Measurements from ENCODE around the gene WWOX.

WWOX gene

DNA sequence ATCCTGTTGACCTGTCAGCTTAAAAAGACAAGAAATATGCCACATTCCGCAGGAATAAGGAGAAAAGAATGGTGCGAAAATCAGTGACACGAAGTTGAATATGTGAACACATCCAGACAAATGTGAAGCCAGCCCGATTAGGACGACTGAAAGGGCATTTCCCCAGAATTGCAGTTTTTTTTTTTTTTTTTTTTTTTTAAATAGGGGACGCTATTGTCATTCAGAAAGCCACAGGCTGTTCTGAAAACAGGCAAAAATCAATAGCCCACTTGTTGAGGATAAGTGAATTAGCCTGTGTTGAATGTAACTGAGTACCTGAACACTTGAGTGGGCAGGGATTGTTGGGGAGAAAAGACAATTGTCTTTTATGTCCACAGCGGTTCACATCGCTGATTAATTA lies 507.1 kb downstream of the WWOX start:
- TF ChIP-seq, protein P1, sequence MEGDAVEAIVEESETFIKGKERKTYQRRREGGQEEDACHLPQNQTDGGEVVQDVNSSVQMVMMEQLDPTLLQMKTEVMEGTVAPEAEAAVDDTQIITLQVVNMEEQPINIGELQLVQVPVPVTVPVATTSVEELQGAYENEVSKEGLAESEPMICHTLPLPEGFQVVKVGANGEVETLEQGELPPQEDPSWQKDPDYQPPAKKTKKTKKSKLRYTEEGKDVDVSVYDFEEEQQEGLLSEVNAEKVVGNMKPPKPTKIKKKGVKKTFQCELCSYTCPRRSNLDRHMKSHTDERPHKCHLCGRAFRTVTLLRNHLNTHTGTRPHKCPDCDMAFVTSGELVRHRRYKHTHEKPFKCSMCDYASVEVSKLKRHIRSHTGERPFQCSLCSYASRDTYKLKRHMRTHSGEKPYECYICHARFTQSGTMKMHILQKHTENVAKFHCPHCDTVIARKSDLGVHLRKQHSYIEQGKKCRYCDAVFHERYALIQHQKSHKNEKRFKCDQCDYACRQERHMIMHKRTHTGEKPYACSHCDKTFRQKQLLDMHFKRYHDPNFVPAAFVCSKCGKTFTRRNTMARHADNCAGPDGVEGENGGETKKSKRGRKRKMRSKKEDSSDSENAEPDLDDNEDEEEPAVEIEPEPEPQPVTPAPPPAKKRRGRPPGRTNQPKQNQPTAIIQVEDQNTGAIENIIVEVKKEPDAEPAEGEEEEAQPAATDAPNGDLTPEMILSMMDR (IDR thresholded peaks at IDR 0.05) = no peak
- Histone ChIP-seq H3K27ac (no peak overlapping the region), H3K4me3 (no peak overlapping the region), H3K27me3 (no peaks in the 10 kb centered on the region), H3K9me3 (no peaks in the 10 kb centered on the region), H3K4me1 (no peaks in the 10 kb centered on the region), H3K36me3 (no peaks in the 10 kb centered on the region)
- DNase-seq = no peak
- intact Hi-C loops (cut with DNase I; ENCODE audit: low total_unique reads) = no loop called here

- H3K36me3 ChIP-seq = no peaks in the 10 kb centered on the region
Measured at GRCh38 chr16:78607022-78607421, 507.6 kb downstream of the WWOX start.

GRCh38 chr16:78607465-78607864 lies 508.0 kb downstream of the WWOX start:
- intact Hi-C loops (cut with DNase I; ENCODE audit: low total_unique reads) = no loop called here
- Histone ChIP-seq H3K4me1 (no peaks in the 10 kb centered on the region), H3K36me3 (no peaks in the 10 kb centered on the region), H3K27me3 (no peaks in the 10 kb centered on the region), H3K9me3 (no peaks in the 10 kb centered on the region), H3K4me3 (no peak overlapping the region), H3K27ac (no peak overlapping the region)
- DNase-seq = no peak
- TF ChIP-seq, protein P1 (IDR thresholded peaks at IDR 0.05) = no peak

More at GRCh38 chr16:78607022-78607421, 507.6 kb downstream of the WWOX start:
- H3K4me3 ChIP-seq = no peak overlapping the region
- no peak overlapping the region for H3K27ac ChIP-seq
- no peaks in the 10 kb centered on the region for H3K9me3 ChIP-seq
- H3K27me3 ChIP-seq = no peaks in the 10 kb centered on the region
- no peak for DNase-seq
- H3K4me1 ChIP-seq = no peaks in the 10 kb centered on the region
- intact Hi-C loops (cut with DNase I; ENCODE audit: low total_unique reads) = no loop called here
- TF ChIP-seq, protein P1 (IDR thresholded peaks at IDR 0.05) = no peak

DNA sequence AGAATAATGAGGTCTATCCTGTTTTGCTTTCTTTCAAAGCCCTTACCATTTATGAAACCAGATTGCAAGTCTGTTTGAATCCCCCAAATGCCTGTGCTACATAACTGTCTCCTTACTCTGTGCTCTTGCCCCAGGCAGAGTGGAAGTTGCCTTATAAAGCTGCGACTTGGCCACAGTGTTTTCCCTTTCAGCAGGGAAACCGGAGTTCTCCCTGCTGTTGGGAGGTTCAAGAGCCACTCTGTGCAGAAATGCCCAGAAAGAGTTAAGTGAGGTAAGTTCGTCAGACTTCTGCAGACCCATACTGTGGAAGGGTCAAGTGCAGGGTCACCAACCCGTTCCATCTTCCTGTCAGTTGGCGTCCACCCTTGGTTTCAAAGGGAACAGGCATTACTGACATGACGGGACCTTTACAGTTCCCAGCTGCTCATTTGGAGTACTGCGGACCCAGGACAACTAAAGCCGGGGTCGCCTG lies 508.9 kb downstream of the WWOX start:
- H3K4me3 ChIP-seq = no peak overlapping the region
- intact Hi-C loops (cut with DNase I; ENCODE audit: low total_unique reads) = no loop called here
- DNase-seq = no peak
- no peaks in the 10 kb centered on the region for H3K27me3 ChIP-seq
- no peak overlapping the region for H3K27ac ChIP-seq
- H3K9me3 ChIP-seq = no peaks in the 10 kb centered on the region
- no peaks in the 10 kb centered on the region for H3K36me3 ChIP-seq
- TF ChIP-seq, protein P1 (IDR thresholded peaks at IDR 0.05) = no peak
- no peaks in the 10 kb centered on the region for H3K4me1 ChIP-seq

GRCh38 chr16:78609402-78610274 lies 510.2 kb downstream of the WWOX start:
- intact Hi-C loops (cut with DNase I; ENCODE audit: low total_unique reads) = no loop called here
- H3K4me1 ChIP-seq = no peaks in the 10 kb centered on the region
- no peaks in the 10 kb centered on the region for H3K9me3 ChIP-seq
- no peaks in the 10 kb centered on the region for H3K27me3 ChIP-seq
- TF ChIP-seq, protein P1 (IDR thresholded peaks at IDR 0.05) = no peak
- no peak overlapping the region for H3K4me3 ChIP-seq
- H3K27ac ChIP-seq = no peak overlapping the region
- H3K36me3 ChIP-seq = no peaks in the 10 kb centered on the region
- no peak for DNase-seq

Measured in tibial artery (tissue), 4 donors.